IPS-NIHi7 (cell line): Measurements from ENCODE around the gene ANKRD66.
"Not testable (repeated sequence)": the region's sequence is repeated elsewhere in the genome, so short reads cannot be mapped to it uniquely, and the experiment has no call there.

Source experiments
- DNase-seq: peaks from one replicate; pipeline ENCODE4 v3.0.0; 2012; ENCODE audit warnings: mixed read lengths; ENCODE audit errors: extremely low spot score

The ANKRD66 gene

DNA sequence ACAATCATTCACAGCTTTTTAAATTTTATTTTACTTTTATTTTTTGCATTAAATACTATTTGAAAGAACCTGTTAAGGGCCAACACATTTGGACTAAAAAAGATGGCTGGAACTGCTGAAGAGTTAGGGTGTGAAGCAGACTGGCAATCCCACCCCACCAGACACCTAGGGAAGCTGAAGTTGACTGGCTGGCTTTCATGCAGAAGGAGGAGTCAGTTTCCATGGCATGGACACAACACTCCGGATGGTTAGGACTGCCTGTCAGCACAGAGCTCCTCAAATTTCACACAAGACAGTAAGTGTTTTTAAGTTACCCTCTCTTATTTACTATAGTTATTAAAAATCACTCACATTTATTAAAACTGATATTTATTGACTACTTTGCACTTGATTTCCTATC lies at the start of gene ANKRD66:
TSS of gene ANKRD66 (plus strand) at position 238 of the 400 bp plus-strand sequence. CDS start 5,016 bp downstream, outside the sequence.
- no peak for DNase-seq

DNA sequence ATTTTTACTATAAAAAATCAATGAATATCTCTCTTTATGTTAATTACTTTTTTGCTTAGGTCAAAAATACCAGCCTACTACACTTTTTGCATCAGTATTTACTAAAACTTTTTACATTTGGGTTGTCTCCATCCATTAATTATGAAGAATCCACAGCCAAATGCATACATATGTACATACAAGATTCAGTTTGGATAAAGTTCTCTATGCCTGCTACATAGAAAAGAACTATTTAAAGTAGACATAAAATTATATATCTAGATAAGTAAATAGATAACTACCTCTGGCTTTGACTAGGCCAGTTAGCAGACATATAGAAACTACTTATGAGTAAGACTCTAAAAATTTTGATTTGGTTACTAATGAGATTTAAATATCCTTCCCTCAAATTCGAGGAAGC lies 46.8 kb upstream of the ANKRD66 start:
- no peak for DNase-seq

DNA sequence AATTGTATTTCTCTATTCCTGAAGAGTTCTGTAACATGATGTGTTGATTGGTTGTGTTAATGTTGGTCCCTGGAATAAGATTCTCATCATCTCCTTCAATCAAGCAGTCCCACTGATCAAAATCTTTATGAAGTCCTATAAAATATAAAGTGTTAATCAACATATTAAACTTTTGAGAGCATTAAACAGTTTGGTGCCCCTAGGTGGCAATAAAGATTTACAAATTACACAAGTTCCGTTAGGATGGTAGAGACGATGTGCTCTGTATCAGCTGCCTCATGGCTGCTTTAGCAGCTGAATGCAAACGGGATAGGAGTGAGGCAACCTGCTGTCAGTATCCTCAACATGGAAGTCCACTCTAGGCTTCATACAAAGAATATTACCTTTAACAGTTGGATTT lies 42.2 kb upstream of the ANKRD66 start:
- no peak for DNase-seq

DNA sequence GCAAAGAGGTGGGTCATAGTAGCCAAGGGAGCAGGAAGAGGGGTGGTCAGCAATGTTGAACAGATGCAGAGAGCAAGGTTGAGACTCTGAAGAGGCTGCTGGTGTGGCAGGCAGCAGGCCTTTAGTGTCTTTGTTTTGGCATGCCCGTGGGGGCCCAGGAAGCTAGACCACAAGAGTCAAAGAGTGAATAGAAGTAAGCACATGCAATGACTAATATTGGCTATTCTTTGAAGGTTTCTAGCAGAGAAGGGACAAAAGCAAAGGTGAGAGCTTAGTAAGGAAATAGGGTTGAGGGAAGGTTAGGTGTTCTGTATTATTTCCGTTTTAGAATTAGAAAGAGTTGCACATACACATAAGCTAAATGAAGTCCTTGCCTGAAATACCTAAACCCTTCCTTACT lies 40.3 kb upstream of the ANKRD66 start:
- no peak for DNase-seq

DNA sequence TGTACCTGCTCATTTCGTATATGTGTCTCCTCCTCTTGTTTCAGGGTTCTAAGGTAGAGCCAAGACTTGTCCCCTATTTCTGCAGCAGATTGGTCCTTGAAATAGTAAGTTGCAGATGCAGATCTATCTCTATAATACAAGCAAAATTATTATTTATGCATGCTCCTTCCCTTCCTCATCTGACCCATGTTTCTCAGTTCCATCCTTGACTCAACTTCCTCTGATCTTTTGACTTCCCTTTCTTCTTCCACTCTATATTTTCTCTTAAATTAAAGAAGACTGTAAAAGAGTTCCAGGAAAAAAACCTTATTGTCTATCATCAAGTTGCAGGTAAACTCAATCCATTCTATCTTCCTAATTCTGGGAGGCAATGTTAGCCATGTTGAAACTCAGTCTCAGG lies 35.2 kb upstream of the ANKRD66 start:
- DNase-seq, result no peak

DNA sequence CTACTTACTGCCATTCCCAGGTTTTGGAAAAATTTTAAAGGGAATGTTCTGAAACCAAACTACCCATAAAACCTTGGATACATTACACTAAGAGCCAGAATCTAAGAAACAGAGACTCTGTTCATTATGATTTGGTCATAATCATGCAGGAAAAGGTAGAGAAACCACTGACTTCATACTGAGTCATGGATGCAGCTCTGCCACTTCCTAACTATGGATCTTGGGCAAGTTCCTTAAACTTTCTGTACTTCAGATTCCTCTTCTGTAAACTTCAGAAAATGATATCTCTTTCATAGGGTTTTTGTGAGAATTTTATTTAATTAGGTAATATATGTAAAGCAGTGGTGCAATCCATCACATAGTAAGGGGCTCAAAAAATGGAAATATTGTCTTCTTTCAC lies 31.6 kb upstream of the ANKRD66 start:
- DNase-seq, result no peak

DNA sequence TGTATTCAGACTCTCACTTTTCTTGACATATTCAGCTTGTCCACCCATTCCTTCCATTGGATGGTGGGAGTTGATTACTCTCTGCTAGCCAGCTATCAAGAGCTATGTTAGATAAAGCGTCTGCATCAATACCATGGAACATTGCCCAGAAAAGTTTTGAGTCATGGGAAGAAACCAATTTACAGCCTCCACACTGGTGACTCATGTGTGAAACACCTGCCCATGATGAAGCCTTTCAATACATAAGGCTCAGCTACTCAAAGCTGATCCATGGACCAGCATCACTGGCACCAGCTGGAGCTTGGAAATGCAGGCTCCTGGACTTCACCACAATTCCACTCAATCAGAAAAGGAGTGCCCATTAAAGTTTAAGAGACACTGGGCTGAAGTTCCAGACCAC lies 27.6 kb upstream of the ANKRD66 start:
- DNase-seq, result no peak

DNA sequence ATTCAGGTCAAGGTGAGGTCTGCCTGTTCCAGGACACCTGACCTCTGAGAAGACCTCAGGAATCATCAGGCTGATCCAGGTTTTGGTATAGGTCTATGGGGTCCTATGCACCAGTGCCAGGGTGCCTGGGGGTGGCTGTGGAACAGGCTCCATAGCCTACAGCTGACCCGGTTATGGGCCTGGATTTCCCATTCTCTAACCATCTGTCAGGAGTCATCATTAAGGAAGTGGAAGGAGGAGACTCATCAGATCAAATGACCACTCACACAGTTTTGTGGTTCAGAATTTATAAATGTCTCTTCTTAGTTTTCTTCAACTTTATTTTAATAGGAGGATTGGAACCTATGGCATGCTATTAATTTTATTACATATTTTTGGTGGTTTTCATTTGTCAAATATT lies 26.3 kb upstream of the ANKRD66 start:
- no peak for DNase-seq

DNA sequence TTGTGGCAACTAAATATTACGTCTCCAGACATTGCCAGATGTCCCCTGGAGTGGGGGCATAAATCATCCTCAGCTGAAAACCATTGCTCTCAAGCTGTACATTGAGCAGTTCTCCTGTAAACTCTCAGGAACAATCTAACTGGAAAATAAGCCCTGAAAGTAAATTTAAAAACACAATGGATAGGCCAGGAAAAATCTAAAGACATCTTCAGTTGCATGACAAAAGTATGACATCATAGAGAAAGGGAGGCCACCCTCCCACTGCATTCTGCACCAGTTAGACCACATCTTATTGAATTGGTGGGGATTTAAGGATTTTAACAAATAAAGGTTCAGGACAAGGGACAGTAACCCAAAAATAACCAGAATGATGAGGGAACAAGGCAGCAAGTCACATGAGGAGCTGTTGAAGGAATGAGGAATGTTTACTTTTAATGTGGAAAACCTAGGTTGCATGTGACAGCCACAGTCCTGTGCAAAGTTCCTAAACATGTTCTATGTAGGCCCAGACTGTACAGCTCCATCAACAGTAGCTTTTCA lies 16.9 kb upstream of the ANKRD66 start:
- DNase-seq, result no peak

DNA sequence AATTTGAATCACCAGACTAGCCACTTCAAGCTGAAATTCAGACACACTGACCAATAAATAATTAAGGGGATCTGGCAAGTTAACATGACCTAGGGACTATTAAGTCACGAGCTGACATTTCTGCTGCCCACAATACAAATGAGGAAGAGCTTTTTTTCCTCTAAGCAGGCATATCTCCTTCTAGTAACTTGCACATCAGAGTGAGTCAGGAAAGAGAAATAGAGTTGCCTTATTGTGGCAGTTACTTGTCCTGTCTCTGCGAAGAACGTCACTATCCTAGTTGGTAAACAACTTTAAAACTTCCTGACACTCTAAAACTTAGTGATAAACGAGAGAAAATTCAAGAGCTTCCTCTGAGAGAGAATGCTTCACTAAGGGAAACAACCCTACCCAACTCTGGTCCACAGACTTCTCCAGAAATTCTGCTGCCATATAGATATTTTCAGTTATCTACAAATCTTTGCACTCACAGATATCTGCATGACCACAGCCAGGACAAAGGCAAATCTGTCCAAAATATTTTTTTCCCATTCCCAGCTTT lies 15.7 kb upstream of the ANKRD66 start:
- no peak for DNase-seq

DNA sequence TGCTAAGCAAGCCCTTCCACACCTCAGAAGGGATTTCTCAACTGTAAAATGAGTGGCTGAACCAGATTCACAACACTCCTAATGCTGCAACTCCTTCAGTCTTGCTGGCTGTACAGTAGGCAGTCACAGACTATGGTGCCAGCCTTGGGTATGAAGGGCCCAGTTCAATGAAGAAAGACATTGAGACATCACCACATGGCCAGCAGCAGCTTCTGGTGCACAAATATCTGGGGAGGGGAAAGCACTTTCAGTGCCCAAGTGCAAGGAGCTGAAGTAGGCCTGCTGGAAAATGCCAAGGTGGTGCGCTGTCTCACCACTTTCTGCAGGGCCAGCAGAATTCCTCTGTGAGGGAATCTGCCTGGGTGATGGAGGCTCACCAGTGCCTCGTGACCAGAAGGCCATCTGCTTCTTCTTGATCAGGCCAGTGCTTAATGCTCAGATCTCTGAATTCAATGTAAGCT lies 13.4 kb upstream of the ANKRD66 start:
- DNase-seq, result no peak

DNA sequence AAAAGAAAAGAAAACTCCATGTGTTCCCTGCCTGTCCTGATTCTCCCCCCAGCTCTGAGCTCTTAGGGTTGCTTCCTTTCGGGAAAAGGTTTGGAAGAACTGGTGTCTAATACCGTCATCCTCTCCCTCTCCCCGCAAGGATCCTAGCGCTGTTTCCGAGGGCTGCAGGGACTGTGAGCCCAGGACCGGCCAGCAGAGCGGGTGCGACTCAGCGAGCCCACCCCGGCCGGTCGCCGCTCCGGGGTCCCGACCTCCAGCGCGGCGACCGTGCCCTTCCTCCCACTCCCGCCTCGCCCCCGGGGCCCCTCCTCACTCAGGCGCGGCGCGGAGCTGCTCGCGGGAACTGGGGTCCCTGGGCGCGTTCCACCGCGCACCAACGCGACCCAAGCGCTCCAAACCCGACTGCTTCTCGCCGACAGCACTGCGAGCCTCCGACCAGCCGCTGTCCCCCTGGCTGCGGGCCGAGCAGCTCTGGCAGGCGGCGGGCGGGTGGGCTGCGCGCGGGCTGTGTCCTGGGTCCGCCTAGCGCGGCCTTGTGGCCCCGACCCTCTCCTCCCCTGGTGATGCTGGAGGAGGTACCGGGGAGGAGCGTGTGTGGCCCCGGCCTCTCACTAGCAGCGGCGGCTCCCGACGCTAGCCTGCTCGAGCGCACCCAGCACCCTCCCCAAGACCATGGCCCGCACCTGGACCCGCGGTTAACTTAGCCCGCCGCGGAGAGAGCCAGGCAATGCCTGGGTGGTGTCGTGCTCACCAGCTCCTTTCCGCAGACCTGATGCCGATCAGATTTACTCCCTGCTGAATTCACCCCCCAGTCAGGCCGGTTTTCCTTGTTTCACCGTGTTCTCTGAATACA lies 11.6 kb upstream of the ANKRD66 start, which contains the start of gene PLA2G7:
TSS of gene PLA2G7 (minus strand) at position 509 of the 853 bp plus-strand sequence. CDS start 12,484 bp downstream, outside the sequence.
- peak; percentile 57 for DNase-seq

DNA sequence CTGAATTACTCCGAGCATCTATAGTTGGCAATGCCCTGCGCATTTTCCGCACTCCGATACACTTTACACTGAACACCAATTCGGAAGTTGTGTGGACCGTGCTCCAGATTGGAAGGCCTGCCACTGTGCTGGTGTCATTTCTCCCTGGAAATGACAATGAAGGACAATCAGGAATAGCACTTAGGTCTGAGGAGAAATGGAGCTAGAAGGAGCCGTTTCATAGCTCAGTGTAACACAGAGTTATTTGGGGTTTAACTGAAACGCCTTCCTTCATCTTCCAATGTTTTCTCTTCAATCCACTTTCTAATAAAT lies 11.1 kb upstream of the ANKRD66 start:
- no peak for DNase-seq

DNA sequence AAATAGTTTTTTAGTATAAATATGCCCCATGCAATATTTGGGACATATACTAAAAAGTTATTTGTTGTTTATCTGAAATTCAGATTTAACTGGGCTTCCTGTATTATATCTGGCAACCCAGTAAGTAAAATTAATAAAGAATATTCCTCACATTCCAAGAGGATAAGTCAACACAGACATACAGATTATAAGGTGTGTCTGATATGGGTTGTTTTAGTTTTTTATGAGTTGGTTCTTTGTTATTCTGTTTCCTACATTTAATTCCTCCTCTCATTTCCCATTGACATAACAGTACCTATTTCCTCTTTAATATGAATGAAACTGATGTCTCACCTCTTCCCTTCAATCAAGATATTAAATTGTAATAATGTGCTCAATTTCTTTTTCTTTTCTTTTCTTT lies 9.8 kb upstream of the ANKRD66 start:
- no peak for DNase-seq

DNA sequence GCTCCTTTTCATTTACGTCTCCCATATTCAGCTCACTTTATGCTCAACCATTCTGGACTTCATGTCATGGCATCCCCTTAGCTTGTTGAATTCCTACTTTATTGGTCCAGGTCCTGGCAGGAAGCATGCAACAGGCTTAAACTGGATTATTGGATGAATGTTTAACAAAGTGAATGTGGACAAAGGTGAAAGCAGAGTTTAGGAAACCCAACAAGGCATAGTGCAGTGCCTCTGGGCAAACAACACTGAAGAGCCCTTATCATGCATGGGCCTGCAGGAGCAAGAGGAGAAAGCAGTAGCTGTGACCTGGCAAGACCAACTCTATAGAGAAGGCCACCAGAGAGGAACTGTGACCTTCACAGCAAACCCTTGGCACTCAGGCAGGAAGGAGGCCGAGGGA lies 5.3 kb upstream of the ANKRD66 start:
- no peak for DNase-seq

DNA sequence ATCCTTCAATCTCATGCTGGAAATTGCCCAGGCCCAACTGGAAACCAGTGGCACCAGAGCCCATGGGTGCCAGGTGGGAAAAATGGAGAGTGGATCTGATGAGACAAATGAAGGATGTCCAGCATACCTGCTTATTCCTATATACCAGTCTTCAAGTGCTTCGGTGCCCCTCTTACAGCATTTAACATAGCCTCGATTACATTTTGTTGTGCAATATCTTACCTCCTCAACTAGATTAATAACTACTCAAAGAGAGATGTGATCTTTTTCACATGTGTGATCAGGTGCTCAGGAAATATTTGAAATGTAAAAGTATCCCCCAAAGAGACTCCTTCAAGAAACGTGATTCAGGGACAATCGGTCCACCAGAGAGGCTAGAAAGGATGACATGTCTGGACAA lies 4.8 kb upstream of the ANKRD66 start:
- no peak for DNase-seq

DNA sequence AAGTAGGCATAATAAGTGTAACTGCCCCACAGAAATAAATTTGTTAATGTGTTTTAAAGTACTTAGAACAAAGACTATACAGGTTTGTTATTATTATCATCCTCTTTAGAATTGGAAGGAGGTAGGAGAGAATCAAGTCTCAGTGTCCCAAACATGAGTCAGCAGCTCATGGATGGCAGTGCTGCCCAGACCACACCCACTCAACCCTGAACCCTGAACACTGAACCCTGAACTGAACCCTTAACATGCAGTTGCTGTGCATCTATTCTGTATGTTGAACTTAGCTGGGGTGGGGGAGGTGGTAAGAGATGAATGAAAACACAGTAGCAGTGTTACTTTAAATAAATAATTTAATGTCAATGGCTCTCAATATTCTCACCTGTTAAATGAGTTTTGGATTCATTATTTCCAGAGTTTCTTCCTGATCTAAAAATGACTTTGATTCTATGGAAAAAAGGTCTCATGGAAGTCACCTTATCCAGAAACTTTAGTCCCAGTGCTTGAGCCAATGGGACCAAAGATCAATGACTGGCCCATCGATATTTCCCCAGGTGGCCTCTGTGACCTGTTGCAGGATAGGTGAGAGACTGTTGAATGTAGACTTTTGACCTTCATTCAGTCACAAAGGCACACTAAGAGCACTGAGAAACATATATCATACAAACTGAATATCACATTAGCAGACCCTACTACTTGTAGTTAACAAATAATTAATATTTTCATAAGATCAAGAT lies 3.1 kb upstream of the ANKRD66 start:
- DNase-seq, result no peak

DNA sequence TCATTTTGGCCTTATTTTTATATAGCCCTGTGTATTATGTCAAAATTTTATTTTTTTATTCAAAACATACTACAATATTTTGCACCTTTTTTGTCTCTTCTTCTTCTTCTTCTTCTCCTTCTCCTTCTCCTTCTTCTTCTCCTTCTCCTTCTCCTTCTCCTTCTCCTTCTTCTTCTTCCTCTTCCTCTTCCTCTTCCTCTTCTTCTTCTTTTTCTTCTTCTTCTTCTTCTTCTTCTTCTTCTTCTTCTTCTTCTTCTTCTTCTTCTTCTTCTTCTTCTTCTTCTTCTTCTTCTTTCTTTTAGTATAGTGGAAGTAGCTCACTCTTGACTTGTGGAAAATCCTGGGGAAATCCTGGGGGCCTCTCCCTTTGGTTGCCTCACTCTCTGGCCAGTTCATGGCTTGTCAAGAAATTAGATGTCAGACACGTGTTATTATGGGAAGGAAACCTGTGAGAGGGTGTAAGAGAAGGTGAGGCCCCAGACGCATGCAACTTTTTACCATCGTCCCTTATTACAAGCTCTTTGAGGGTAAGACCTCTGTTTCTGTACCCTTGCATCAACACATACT lies 2.5 kb upstream of the ANKRD66 start:
- not testable (repeated sequence) for DNase-seq

DNA sequence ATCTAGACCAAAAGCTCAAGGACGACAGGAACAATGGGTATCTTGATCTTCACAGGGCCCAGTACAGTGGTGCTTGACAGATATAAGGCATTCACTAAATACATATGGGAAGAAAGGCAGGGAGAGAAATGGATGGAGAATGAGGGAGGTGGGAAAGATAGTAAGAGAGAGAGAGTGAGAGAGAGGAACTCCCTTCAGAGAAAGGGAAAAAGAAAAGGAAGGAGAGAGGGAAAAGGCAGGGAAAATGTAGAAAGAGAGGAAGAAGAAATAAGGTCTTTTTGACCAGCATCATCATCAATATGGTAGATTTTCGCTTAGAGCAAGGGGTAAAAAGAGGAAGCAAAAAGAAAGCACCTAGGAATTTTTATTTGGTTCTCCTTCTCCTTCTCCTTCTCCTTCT lies 760 bp upstream of the ANKRD66 start:
- DNase-seq, result no peak

DNA sequence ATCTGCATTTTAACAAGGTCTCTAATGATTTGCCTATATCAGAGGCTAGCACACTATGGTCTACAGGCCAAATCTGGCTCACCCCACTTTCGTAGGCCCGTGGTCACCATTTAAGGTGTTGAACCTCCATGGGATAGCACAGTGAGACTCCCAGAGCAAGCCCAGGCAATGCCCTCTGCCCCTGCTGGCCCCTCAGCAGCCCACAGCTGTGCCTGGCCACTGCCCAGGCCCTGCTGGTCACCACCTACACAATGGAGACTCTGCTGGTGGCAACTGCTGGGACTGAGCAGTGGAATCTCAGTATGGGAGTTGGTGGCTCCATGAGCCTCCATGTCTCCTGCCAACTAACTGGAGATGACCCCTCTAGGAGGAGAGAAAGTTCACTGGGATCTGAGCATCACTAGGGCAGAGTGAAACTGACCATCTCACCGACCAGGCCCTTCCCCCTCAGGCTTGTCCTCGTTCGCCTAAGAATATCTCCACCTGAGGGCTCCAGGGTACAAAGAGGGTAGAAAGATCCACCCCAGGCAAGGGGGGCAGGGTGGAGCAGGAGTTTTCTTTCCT lies 2.3 kb downstream of the ANKRD66 start:
- no peak for DNase-seq

DNA sequence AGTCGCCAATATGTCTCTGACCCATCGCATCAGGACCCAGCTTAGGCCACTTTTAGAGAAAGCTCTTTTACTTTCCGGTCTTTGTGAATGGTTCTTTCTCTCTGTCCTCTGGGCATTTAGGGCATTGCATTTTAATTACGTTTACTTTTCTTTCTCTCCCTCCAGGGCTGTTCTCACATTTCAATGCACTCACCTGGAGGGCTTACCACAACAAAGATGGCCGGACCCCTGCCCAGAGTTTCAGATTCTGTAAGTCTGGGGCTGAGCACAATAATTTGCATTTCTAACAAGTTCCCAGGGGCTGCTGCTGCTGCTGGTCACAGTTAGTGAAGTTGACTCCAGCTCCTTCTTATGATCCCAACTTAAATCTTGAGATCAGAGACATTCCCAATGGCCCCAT lies 3.0 kb downstream of the ANKRD66 start:
- DNase-seq, result peak; percentile 41

DNA sequence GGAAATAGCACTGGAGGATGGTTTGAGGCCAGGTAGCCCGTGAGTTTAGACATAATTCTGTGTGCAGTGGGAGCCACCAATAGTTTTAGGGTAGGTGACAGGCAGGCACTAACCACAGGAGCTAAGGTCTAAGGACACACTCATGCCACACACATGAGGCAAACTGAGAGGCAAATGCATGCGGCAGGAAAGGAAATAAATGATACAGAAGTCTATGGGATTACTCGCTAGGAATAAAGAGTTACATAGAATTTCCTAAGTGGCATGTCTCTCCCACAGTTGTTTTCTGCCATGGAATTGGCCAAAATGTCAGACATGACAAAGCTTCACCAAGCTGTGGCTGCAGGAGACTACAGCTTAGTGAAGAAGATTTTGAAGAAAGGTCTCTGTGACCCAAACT lies 4.9 kb downstream of the ANKRD66 start:
- no peak for DNase-seq
